HCT116 (cell line): ENCODE results near the gene DPP4. TPM values are rescaled to one million over a fixed set of nuclear protein-coding genes. Genes with fewer than 3 reads are reported as not detected.

ENCODE experiments used
- ATAC-seq: fragments of 200-7000 bp; cut with Tn5 transposase; 2 replicates; pipeline ENCODE4 v1.9.1; 2020; ENCODE audit warnings: mild to moderate bottlenecking, moderate library complexity
- BruUV-seq: library from RNA; stranded (reverse); fragments of 400-500 nt; replicated peaks from 2 replicates; lab custom pipeline; 2021; lab: Mats Ljungman, UMichigan
- CTCF ChIA-PET: fragments of 300-600 bp; sonication (Branson Sonifier 250); formaldehyde crosslinking; loops from one replicate; lab custom pipeline; 2021; ENCODE audit warnings: antibody characterized with exemption; lab: Charles Lee
- POLR2A ChIA-PET: fragments of 300-600, 350-600 bp; sonication (Branson Sonifier 250); formaldehyde crosslinking; loops from one replicate; lab custom pipeline; 2021; ENCODE audit warnings: antibody characterized with exemption; lab: Charles Lee
- RAD21 ChIA-PET, 2 experiments: fragments of 300-600 bp; sonication (Branson Sonifier 250); formaldehyde crosslinking; loops; one replicate each; lab custom pipeline; 2023; ENCODE audit warnings: low total read pairs in 2 of 2; ENCODE audit not compliant: uncharacterized antibody in 2 of 2, unreplicated experiment in 2 of 2, low non-redundant PET in 1 of 2; lab: Charles Lee
- DNase-seq: peaks from one replicate; pipeline ENCODE4 v3.0.0-alpha.2; 2010; ENCODE audit warnings: low read depth, low spot score
- H2AFZ ChIP-seq: fragments of 200-600 bp; shearing (Covaris generic), sonication (generic); 2 replicates; pipeline ENCODE4 v1.6.1; 2017; ENCODE audit warnings: low read depth, mixed run types, mixed read lengths, antibody characterized with exemption, low read length; ENCODE audit not compliant: poor library complexity, severe bottlenecking
- H3K27ac ChIP-seq: 2 replicates; pipeline ENCODE4 v1.5.1; 2012; ENCODE audit warnings: low read depth, low read length
- H3K27me3 ChIP-seq: fragments of 200-600 bp; sonication (generic); 2 replicates; pipeline ENCODE4 v1.6.1; 2016; ENCODE audit warnings: mixed run types, low read length, mixed read lengths; ENCODE audit not compliant: insufficient read depth
- H3K36me3 ChIP-seq, 2 experiments: fragments of 200-500 bp in 1 of 2; fragments of 200-600 bp in 1 of 2; sonication (Bioruptor generic) in 1 of 2; sonication (generic) in 1 of 2; 2 replicates each; pipeline versions ENCODE4 v1.5.1 to v1.6.1; 2014 to 2016; ENCODE audit warnings: low read length in 2 of 2, inconsistent platforms in 1 of 2, mixed read lengths in 1 of 2, mixed run types in 1 of 2; ENCODE audit not compliant: insufficient read depth in 2 of 2, control insufficient read depth in 1 of 2
- H3K4me1 ChIP-seq, 2 experiments: fragments of 200-600 bp in 1 of 2; sonication (generic) in 1 of 2; 2 replicates each; pipeline versions ENCODE4 v1.5.1 to v1.6.1; 2012 to 2017; ENCODE audit warnings: low read length in 2 of 2, inconsistent platforms in 1 of 2, mild to moderate bottlenecking in 1 of 2, mixed read lengths in 1 of 2, mixed run types in 1 of 2, moderate library complexity in 1 of 2; ENCODE audit not compliant: insufficient read depth in 2 of 2, control insufficient read depth in 1 of 2
- H3K4me2 ChIP-seq: fragments of 200-600 bp; sonication (generic); 2 replicates; pipeline ENCODE4 v1.6.1; 2017; ENCODE audit warnings: mixed run types, low read length, mixed read lengths
- H3K4me3 ChIP-seq, 2 experiments: fragments of 200-600 bp in 1 of 2; sonication (generic) in 1 of 2; replicated peaks in 1 of 2; 2 replicates each; pipeline ENCODE4 v1.5.1; 2011 to 2016; ENCODE audit warnings: low read length in 2 of 2, control low read depth in 1 of 2, low read depth in 1 of 2, mild to moderate bottlenecking in 1 of 2, mixed read lengths in 1 of 2, mixed run types in 1 of 2
- H3K79me2 ChIP-seq: fragments of 200-600 bp; sonication (generic); 2 replicates; pipeline ENCODE4 v1.6.1; 2017; ENCODE audit warnings: mild to moderate bottlenecking, mixed run types, low read length, moderate library complexity, mixed read lengths; ENCODE audit not compliant: insufficient read depth
- H3K9ac ChIP-seq: fragments of 200-600 bp; sonication (generic); 2 replicates; pipeline ENCODE4 v1.6.1; 2016; ENCODE audit warnings: low read length, mixed read lengths
- H3K9me2 ChIP-seq: fragments of 200-600 bp; sonication (generic), shearing (Covaris generic); 2 replicates; pipeline ENCODE4 v1.6.1; 2017; ENCODE audit warnings: mixed run types, mild to moderate bottlenecking, moderate library complexity; ENCODE audit not compliant: insufficient read depth
- H3K9me3 ChIP-seq, 2 experiments: fragments of 200-500 bp in 1 of 2; fragments of 200-600 bp in 1 of 2; sonication (Bioruptor generic) in 1 of 2; sonication (generic) in 1 of 2; 2 replicates each; pipeline ENCODE4 v1.6.1; 2014 to 2017; ENCODE audit warnings: low read length in 2 of 2, mixed read lengths in 2 of 2, inconsistent platforms in 1 of 2, low read depth in 1 of 2, mild to moderate bottlenecking in 1 of 2, mixed run types in 1 of 2, moderate library complexity in 1 of 2; ENCODE audit not compliant: control insufficient read depth in 1 of 2, insufficient read depth in 1 of 2
- H4K20me1 ChIP-seq: fragments of 200-600 bp; sonication (generic), shearing (Covaris generic); 2 replicates; pipeline ENCODE4 v1.6.1; 2017; ENCODE audit warnings: mixed run types, mild to moderate bottlenecking, moderate library complexity; ENCODE audit not compliant: insufficient read depth
- CEBPB ChIP-seq: IDR thresholded peaks from 2 replicates; pipeline ENCODE4 v1.6.1; 2012; ENCODE audit warnings: low read depth
- CTCF ChIP-seq, 3 experiments: fragments of 200-600 bp in 1 of 3; sonication (generic) in 1 of 3; IDR thresholded peaks in 2 of 3; conservative IDR thresholded peaks in 1 of 3; 2 replicates each; pipeline ENCODE4 v1.5.1; 2012 to 2017; ENCODE audit warnings: low read depth in 2 of 3, low read length in 2 of 3, antibody characterized with exemption in 1 of 3, borderline replicate concordance in 1 of 3, control low read depth in 1 of 3, mild to moderate bottlenecking in 1 of 3, mixed read lengths in 1 of 3, mixed run types in 1 of 3, moderate library complexity in 1 of 3; ENCODE audit not compliant: insufficient read depth in 1 of 3
- ELF1 ChIP-seq: IDR thresholded peaks from 2 replicates; pipeline ENCODE4 v1.6.1; 2012; ENCODE audit warnings: low read depth, borderline replicate concordance
- EZH2 ChIP-seq: fragments of 200-600 bp; sonication (generic); IDR thresholded peaks from 2 replicates; pipeline ENCODE4 v1.6.1; 2017; ENCODE audit warnings: antibody characterized with exemption, mixed run types
- EZH2phosphoT487 ChIP-seq: fragments of 200-600 bp; IDR thresholded peaks from 2 replicates; pipeline ENCODE4 v1.6.1; 2018; ENCODE audit warnings: antibody characterized with exemption, borderline replicate concordance
- FOSL1 ChIP-seq: IDR thresholded peaks from 2 replicates; pipeline ENCODE4 v1.6.1; 2012; ENCODE audit warnings: low read depth
- JUND ChIP-seq: IDR thresholded peaks from 2 replicates; pipeline ENCODE4 v1.6.1; 2012
- MAX ChIP-seq: IDR thresholded peaks from 2 replicates; pipeline ENCODE4 v1.6.1; 2012
- POLR2AphosphoS5 ChIP-seq: IDR thresholded peaks from 2 replicates; pipeline ENCODE4 v1.6.1; 2011; ENCODE audit warnings: mild to moderate bottlenecking, low read depth, low read length, moderate library complexity
- SP1 ChIP-seq: IDR thresholded peaks from 2 replicates; pipeline ENCODE4 v1.6.1; 2012; ENCODE audit warnings: low read depth
- SRF ChIP-seq: IDR thresholded peaks from 2 replicates; pipeline ENCODE4 v1.6.1; 2012; ENCODE audit warnings: low read depth
- TCF7L2 ChIP-seq: IDR thresholded peaks from 2 replicates; pipeline ENCODE4 v1.7.0; 2011; ENCODE audit warnings: borderline replicate concordance, inconsistent platforms; ENCODE audit not compliant: insufficient read depth, insufficient read length; ENCODE audit errors: extremely low read depth
- ZBTB33 ChIP-seq: IDR thresholded peaks from 2 replicates; pipeline ENCODE4 v1.6.1; 2011; ENCODE audit warnings: mild to moderate bottlenecking, low read length, moderate library complexity; ENCODE audit not compliant: insufficient replicate concordance; ENCODE audit errors: extremely low read depth
- ZFX ChIP-seq: fragments of 450-650 bp; IDR thresholded peaks from 2 replicates; pipeline ENCODE4 v1.6.1; 2017
- ZNF274 ChIP-seq: fragments of 200-500 bp; sonication (Bioruptor generic); IDR thresholded peaks from 2 replicates; pipeline ENCODE4 v1.6.1; 2014; ENCODE audit warnings: mild to moderate bottlenecking, low read depth, low read length, inconsistent platforms
- intact Hi-C: fragments of 100-400 bp; cut with micrococcal nuclease; formaldehyde crosslinking; loops from 2 replicates; pipeline ENCODE4 v1.10.0; 2022
- total RNA-seq: library from RNA; stranded (reverse); gene quantifications from one replicate; pipeline ENCODE4 v1.2.1, GENCODE V29; 2021; ENCODE audit not compliant: unreplicated experiment

Gene DPP4
- total RNA-seq, 1 experiment from 2014 or later = 3.6 TPM

GRCh38 chr2:161979490-161979889 is 94.5 kb downstream of the DPP4 start:
- DNase-seq (no peak), ATAC-seq (no peak)
- RAD21 ChIA-PET = no interaction called here
- Histone ChIP-seq H3K9me3 (no peaks in the 10 kb centered on the region), H2AFZ (no peak overlapping the region), H3K27me3 (no peaks in the 10 kb centered on the region), H3K36me3 (no peaks in the 10 kb centered on the region), H3K9me2 (no peaks in the 10 kb centered on the region; the same call in 1 of the 2 replicates), H3K4me3 (no peak overlapping the region), H3K4me2 (no peak overlapping the region), H3K79me2 (no peaks in the 10 kb centered on the region), H3K4me1 (peaks cover 0 to 6% of the 10 kb centered on the region in 2 experiments; a peak in 2 of 4 replicates), H3K9ac (no peak overlapping the region), H4K20me1 (no peaks in the 10 kb centered on the region), H3K27ac (no peak overlapping the region)
- POLR2A ChIA-PET = no interaction called here
- intact Hi-C loops = no loop called here
- TF ChIP-seq EZH2 (no peak), EZH2phosphoT487 (no peak), TCF7L2 (no peak), CTCF (IDR thresholded peaks at IDR 0.05 in 2 of 3, conservative IDR thresholded peaks at IDR 0.05 in 1 of 3; ENCODE audit: borderline replicate concordance in 1 of 3, insufficient read depth in 1 of 3, low read depth in 2 of 3, low read length in 2 of 3) (no peak), FOSL1 (no peak), POLR2AphosphoS5 (no peak), ZNF274 (no peak), SRF (no peak), SP1 (no peak), CEBPB (no peak), MAX (no peak), JUND (no peak), ELF1 (no peak), ZFX (no peak), ZBTB33 (no peak)
- CTCF ChIA-PET = no interaction called here
- BruUV-seq = no TSS peak
